ENCODE results near the gene CDC37. TPM values are rescaled to one million over a fixed set of nuclear protein-coding genes. Genes with fewer than 3 reads are reported as not detected.

The CDC37 gene
- total RNA-seq, 2 donors from 2014 or later: 128 to 286 TPM

DNA sequence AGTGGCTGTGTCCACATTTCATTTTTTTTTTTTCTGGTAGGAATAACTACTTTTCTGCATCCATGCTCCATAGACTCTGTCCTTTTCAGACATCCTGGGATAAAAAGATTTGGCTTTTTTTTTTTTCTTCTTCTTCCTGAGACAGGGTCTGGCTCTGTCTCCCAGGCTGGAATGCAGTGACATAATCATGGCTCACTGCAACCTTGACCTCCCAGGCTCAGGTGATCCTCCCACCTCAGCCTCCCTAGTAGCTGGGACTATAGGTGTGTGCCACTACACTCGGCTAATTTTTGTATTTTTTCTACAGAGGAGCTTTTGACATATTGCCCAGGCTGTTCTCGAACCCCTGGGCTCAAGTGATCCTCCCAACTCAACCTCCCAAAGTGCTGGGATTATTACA, 59.8 kb downstream of the CDC37 start:
- H3K9ac ChIP-seq (ENCODE audit: low read depth in 2 of 2, low read length in 2 of 2): no peak overlapping the region
- no peak overlapping the region for H3K27ac ChIP-seq
- no peaks in the 10 kb centered on the region for H3K27me3 ChIP-seq
- TF ChIP-seq, protein P1, sequence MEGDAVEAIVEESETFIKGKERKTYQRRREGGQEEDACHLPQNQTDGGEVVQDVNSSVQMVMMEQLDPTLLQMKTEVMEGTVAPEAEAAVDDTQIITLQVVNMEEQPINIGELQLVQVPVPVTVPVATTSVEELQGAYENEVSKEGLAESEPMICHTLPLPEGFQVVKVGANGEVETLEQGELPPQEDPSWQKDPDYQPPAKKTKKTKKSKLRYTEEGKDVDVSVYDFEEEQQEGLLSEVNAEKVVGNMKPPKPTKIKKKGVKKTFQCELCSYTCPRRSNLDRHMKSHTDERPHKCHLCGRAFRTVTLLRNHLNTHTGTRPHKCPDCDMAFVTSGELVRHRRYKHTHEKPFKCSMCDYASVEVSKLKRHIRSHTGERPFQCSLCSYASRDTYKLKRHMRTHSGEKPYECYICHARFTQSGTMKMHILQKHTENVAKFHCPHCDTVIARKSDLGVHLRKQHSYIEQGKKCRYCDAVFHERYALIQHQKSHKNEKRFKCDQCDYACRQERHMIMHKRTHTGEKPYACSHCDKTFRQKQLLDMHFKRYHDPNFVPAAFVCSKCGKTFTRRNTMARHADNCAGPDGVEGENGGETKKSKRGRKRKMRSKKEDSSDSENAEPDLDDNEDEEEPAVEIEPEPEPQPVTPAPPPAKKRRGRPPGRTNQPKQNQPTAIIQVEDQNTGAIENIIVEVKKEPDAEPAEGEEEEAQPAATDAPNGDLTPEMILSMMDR (IDR thresholded peaks at IDR 0.05): no peak
- DNase-seq: no peak
- H3K9me3 ChIP-seq: no peaks in the 10 kb centered on the region
- H3K4me3 ChIP-seq: no peak overlapping the region
- no peaks in the 10 kb centered on the region for H3K4me1 ChIP-seq
- intact Hi-C loops (cut with DNase I): no loop called here
- no peaks in the 10 kb centered on the region for H3K36me3 ChIP-seq

Small RNA genes lying within 50 kb of the gene (microRNA-seq; reads per million reads assigned to microRNA genes)
- gene MIR1181: 1.7 reads per million

Other genes starting within 250 kb of the CDC37 start
- gene DNMT1, start 208.6 kb downstream of the CDC37 start, total RNA-seq: 100 to 1,000 TPM in 1 of 2 donors, 10 to 100 TPM in 1; 36.3 to 139 TPM
- gene S1PR2, start 172.2 kb downstream of the CDC37 start, total RNA-seq: 1 to 10 TPM; 2.4 to 5.2 TPM
- gene MRPL4, start 151.3 kb downstream of the CDC37 start, total RNA-seq: 100 to 1,000 TPM in 1 of 2 donors, 10 to 100 TPM in 1; 48.9 to 116 TPM
- 10 to 100 TPM in 1 of 2 donors, 1 to 10 TPM in 1; 3.5 to 13.1 TPM for gene ICAM1, start 132.4 kb downstream of the CDC37 start, total RNA-seq
- under 1 TPM; 0.19 to 0.37 TPM for gene ICAM4, start 116.6 kb downstream of the CDC37 start, total RNA-seq
- gene ICAM5, start 113.6 kb downstream of the CDC37 start, total RNA-seq: 1 to 10 TPM in 1 of 2 donors, under 1 TPM in 1; 0.74 to 1.3 TPM
- gene ZGLP1, start 93.7 kb downstream of the CDC37 start, total RNA-seq: 1 to 10 TPM in 1 of 2 donors, under 1 TPM in 1; 0.96 to 5.1 TPM
- gene FDX2, start 87.5 kb downstream of the CDC37 start, total RNA-seq: 10 to 100 TPM; 10.7 to 19.8 TPM
- 100 to 1,000 TPM in 1 of 2 donors, 10 to 100 TPM in 1; 67.1 to 101 TPM for gene RAVER1, start 70.0 kb downstream of the CDC37 start, total RNA-seq
- 10 to 100 TPM; 27.2 to 31.8 TPM for gene ICAM3, start 63.9 kb downstream of the CDC37 start, total RNA-seq
- 100 to 1,000 TPM in 1 of 2 donors, 10 to 100 TPM in 1; 76.3 to 148 TPM for gene TYK2, start 23.0 kb downstream of the CDC37 start, total RNA-seq
- gene PDE4A, start 17.0 kb upstream of the CDC37 start, total RNA-seq: 10 to 100 TPM in 1 of 2 donors, 1 to 10 TPM in 1; 8.6 to 13.8 TPM
- gene KEAP1, start 99.8 kb upstream of the CDC37 start, total RNA-seq: 10 to 100 TPM; 53.2 to 87.3 TPM
- gene S1PR5, start 113.9 kb upstream of the CDC37 start, total RNA-seq: not detected
- 10 to 100 TPM; 69.0 to 89.9 TPM for gene ATG4D, start 140.4 kb upstream of the CDC37 start, total RNA-seq
- gene KRI1, start 162.5 kb upstream of the CDC37 start, total RNA-seq: 10 to 100 TPM; 11.0 to 27.2 TPM
- gene CDKN2D, start 165.4 kb upstream of the CDC37 start, total RNA-seq: 10 to 100 TPM; 11.1 to 13.4 TPM
- gene AP1M2, start 183.8 kb upstream of the CDC37 start, total RNA-seq: 100 to 1,000 TPM; 149 to 172 TPM
- gene SLC44A2, start 222.0 kb upstream of the CDC37 start, total RNA-seq: 100 to 1,000 TPM in 1 of 2 donors, 10 to 100 TPM in 1; 87.1 to 137 TPM